Dedifferentiated amniotic fluid mesenchymal stem cell (primary cell): ENCODE measurements around the gene ADARB1.

ENCODE experiments used
- DNase-seq: peaks from one replicate; pipeline ENCODE4 v3.0.0-alpha.2; 2016; ENCODE audit errors: extremely low spot score

Gene ADARB1

DNA sequence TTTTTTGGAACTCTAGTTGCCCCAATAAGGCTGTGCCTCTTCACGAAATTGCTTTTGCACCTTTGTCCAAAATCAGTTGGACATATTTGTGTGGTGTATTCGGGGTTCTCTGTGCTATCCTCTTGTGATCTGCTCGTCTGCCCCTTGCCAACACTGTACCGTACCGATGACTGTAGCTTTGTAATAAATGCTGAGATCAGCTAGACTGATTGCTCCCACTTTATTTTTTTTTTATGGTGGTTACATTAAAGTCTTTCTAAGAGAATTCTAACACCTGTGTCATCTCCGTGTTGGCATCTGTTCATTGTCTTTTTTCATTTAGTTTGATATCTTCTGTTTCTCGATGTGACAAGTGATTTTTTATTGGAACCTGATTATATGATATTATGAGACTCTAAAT is 94.1 kb downstream of the ADARB1 start:
- no peak for DNase-seq

DNA sequence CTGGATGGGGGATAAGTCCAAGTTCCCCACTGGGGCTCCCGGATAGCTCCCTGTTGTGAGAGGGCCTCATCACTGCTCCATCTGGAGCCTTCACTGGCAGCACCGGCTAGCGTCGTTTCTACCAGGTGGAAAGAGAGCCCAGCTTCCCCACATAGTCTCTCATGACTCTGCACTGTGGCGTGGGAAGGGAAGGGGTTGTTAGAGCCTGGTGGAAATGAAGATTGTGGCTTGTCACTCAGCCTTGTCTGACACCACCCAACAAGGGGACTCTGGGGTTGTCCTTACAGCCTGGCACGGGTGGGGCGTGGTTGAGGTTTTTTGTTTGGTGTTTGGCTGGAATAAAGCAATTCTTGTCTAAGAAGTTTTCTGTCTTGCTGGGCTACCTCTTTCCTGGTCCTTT is 94.6 kb downstream of the ADARB1 start:
- no peak for DNase-seq

DNA sequence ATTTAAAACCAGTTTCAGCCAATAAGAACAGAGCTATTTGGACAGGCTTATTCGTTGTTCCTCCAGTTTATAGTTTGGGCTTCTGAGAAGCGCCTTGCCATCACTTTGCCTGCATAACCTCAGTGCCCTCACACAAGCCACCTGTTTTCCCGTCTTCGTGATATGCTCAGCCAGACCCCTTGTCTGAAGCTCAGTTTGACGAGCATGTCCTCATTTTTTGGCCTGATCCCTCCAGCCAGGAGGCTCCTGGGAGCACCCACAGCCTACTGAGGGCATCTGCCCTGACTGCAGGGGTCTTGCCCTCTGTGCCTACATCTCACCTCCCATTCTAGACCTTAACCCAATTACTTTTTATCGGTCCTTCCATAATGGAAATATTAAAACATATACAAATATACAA is 95.3 kb downstream of the ADARB1 start:
- DNase-seq = no peak

DNA sequence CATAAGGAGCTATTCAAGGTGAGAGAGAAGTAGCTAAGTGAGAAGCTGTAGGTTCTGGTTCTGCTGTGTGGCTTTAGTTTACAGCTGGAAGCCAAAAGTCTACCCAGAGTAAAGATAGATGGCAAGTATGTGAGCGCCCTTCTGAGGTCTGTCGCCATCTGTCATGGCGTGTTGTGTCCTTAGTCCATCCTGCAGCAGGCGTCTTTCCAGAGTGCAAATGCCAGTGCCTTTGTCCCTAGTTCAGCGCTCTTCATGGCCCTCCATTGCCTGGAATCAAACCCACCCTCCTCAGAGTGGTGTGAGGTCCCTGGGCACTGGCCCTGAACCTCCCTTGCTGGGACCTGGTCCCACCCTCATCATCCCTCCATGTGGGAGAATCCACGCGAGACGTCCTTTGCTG is 96.6 kb downstream of the ADARB1 start:
- no peak for DNase-seq

DNA sequence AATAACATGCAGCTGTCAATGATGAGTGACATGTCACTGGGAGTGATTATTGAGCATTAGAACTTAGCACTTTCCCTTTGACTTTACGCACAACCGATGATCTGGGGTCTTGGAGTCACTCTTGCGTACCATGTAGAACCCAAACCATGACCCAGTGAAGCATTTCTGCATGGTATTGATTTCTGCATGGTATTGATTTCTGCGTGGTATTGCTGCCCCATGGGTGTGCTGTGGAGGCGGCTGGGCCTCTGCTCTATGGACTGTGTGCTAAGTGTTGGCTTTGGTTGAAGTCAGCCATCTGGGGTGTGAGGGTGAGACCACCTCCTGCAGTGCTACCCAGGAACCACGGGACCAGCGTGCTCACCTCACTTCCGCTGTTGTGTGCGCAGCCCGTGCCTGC is 98.0 kb downstream of the ADARB1 start:
- DNase-seq = no peak

DNA sequence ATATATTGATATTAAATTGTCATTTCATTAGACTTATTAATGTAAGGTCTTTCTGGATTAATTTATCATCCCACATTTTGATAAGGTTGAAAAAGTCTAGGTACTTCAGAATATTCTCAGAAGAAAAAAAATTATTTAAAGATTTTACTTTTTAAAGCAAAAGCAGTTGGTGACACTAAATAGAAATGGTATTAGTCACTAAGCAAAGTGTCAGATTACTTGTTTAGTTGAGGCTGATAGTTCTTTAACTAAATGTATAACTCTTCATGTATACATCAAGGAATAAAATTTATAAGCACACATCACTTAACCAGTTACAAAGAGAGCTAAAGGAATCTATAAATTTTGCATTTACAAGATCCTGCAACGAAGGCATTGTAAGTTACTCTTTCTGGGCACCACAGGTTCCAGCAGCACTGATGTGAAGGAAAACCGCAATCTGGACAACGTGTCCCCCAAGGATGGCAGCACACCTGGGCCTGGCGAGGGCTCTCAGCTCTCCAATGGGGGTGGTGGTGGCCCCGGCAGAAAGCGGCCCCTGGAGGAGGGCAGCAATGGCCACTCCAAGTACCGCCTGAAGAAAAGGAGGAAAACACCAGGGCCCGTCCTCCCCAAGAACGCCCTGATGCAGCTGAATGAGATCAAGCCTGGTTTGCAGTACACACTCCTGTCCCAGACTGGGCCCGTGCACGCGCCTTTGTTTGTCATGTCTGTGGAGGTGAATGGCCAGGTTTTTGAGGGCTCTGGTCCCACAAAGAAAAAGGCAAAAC is 101.1 kb downstream of the ADARB1 start:
- DNase-seq = peak; percentile 20

DNA sequence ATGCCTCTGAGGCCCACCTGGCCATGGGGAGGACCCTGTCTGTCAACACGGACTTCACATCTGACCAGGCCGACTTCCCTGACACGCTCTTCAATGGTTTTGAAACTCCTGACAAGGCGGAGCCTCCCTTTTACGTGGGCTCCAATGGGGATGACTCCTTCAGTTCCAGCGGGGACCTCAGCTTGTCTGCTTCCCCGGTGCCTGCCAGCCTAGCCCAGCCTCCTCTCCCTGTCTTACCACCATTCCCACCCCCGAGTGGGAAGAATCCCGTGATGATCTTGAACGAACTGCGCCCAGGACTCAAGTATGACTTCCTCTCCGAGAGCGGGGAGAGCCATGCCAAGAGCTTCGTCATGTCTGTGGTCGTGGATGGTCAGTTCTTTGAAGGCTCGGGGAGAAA is 101.8 kb downstream of the ADARB1 start:
- DNase-seq = no peak

DNA sequence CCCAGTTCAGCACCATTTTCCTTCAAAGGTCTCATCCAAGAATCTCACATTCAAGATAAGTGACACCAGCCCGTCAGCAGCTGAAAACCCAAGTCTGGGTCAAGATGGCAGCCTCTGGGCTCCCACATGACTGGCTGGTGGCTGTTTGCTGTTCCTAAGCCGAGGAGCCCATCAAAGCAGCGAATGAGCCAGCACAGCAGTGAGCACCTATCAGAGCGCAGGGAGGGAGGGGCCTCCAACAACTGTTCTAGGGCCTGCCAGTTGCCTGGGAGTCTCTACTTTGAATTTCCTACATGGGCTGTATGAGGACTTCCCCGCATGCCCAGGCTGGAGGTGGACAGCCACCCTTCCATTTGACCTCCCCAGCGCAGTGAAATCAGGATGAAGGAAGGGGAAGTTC is 102.7 kb downstream of the ADARB1 start:
- DNase-seq = no peak

DNA sequence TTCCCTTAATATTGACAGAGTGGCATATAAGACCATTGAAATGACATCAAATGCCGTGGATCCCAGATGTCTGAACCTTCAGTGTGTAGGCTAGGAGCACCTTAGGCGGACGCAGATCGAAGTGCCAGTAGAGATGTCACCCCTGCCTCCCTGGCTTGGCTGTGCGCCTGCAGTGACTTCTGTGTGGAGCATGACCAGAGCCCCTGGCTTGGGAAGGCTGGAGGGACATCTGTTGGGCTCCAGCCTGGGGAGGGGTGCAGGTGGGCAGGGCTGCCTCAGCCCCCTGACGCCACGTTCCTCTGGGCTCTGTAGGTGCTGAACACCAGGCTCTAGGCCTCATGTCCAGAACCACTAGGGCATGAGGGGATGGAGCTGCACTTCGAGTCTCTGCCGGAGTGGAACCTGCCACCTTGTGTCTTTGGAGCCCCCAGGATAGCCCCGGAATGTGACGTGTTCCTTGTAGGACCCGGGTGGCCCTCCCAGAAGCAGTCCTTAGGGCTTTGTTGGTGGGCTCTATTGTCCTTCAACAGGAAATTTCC is 103.8 kb downstream of the ADARB1 start:
- DNase-seq = no peak

DNA sequence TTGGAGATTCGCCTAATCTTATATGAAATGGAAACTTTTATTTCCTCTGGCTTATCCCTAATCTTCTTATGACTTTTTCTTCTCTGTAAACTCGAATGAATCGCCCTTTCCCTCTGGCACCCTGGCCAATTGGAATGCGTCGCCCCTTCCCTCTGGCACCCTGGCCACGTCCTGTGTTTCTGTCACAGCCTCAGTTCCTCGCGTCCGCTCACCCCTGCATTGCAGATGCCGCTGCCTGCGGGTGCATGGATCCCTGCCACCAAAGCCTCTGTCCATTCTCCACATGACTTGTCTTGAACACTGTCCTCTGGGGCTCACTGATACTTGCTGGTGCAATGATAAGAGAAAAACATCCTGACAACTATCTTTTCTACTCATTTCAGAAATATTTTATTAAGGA is 104.6 kb downstream of the ADARB1 start:
- DNase-seq = no peak

DNA sequence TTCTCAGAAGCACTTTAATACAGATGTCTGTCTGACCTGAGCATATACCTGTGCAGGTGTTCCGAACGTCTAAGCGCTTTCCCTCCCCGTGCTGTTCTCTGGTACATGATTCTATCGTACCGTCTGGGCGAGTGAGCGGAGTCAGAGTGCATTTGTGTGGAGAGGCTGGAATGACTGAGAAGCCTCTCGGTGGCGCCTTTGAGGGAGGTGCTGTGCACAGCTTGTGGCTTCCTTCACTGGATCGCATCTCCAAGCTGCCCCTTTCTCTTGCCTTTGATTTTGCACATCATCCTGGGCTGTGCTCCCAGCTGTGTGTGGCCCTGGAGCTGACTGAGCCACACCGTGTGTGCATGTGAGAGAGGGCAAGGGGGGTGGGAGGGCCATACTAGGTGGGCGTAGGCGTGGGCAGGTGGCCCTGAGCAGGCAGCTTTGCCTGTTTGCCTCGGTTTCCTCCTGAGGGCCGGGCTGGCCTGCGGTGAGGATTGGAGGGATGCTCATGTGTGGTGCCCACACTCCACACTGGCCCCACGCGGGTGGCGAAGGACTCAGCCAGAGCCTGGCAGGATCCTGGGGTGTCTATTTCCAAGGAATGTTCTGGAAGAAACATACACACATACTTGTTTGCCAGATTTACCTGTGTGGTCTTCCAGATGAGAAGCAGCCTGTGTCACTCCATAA is 105.3 kb downstream of the ADARB1 start:
- DNase-seq = no peak

DNA sequence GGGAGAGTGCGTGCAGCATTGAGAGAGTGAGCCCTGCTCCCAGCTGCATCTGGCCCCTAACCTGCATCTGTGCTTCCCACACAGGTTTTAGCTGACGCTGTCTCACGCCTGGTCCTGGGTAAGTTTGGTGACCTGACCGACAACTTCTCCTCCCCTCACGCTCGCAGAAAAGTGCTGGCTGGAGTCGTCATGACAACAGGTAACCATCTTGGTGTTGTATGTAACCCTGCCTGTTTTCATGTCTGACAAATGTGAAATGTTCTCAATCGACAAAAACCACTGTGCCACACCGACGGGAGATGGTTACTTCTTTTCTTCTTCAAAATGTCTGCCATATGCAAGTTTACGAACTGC is 105.8 kb downstream of the ADARB1 start:
- DNase-seq = no peak

DNA sequence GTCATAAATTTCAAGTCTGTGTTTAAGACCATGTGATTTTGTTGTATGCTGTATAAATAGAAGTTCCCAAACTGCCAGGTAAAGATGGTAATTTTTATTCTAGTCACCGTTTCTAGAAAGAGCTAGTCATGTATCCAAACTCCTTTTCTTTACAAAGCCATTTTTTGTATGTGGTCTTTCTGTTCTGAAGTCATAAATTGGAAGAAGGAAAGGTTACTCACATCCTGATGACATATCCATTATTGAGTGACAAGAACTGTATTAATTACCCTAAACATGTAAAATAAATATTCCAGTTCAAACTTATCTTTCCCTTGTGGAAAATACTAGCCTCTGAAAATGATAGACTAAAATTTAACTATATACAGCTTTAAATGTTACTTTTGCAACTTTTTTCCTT is 108.6 kb downstream of the ADARB1 start:
- no peak for DNase-seq

DNA sequence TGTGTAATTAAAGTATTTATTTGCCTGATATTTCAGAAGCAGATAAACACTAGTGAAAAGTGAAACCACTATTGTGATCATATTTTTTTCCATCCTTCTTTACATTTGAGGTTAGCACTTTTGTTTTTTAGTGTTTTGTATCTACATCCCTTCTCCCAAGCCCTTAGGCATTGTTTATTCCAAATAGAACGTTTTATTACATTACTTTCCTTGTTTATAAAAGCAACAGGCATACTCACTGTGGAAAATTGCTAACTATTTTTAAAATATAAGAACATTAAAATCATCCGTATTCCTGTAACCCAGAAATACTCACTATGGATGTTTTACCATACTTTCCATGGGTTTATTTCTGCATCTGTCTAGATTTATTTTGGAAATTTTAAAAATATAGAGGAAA is 109.5 kb downstream of the ADARB1 start:
- DNase-seq = no peak

DNA sequence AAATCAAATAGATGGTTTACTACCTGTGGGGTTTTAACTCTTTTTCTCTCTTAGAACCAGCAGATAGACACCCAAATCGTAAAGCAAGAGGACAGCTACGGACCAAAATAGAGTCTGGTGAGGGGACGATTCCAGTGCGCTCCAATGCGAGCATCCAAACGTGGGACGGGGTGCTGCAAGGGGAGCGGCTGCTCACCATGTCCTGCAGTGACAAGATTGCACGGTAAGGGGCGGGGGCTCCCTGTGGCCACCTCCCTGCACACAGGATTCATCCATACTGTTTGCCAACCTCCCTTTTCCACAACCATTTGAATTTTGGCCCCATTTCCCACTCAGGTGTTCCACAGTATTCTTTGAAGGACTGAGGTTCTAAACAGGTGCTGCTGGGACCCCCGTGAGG is 110.5 kb downstream of the ADARB1 start:
- no peak for DNase-seq

DNA sequence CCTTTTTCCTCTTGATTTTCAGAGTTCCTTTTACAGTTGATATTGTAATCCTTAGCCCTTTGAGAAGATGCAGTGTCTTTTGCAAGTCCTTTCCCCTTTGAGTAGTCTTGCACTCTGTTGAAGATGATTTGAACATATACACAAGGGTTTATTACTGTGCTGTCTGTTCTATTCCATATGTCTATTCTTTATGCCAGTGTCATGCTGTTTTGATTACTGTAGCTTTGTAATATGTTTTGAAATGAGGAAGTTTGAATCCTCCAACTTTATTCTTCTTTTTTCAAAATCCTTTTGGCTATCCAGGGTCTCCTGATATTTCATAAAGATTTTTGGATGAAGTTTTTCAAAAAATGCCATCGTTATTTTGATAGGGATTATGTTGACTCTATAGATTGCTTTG is 112.3 kb downstream of the ADARB1 start:
- DNase-seq = no peak

DNA sequence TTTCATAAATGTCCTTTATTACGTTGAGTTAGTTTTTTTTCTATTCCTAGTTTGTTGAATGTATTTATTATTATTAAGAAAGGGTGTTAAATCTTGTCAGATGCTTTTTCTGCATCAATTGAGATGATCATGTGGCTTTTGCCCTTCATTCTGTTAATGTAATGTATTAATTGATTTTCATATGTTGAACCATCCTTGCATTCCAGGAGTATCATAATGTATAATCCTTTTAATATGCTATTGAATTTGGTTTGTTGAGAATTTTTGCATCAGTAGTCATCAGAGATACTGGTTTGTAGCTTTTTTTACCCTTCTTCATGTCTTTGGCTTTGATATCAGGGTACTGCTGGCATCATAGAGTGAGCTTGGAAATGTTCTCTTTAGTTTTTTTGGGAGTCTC is 113.3 kb downstream of the ADARB1 start:
- DNase-seq = peak; percentile 16

DNA sequence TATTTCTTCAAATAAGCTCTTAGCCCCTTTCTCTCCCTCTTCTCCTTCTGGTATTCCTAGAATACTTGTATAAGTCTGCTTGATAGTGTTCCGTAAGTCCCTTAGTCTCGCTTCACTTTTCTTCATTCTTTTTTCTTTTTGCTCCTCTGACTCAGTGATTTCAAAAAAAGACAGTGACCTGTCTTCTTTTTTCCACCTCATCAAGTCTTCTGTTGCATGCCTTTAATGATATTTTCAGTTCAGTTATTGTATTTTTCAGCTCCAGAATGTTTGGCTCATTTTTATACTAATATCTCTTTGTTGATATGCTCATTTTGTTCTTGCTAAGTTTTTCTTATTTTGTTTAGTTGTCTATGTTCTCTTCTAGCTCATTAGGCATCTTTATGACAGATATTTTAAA is 115.6 kb downstream of the ADARB1 start:
- no peak for DNase-seq

DNA sequence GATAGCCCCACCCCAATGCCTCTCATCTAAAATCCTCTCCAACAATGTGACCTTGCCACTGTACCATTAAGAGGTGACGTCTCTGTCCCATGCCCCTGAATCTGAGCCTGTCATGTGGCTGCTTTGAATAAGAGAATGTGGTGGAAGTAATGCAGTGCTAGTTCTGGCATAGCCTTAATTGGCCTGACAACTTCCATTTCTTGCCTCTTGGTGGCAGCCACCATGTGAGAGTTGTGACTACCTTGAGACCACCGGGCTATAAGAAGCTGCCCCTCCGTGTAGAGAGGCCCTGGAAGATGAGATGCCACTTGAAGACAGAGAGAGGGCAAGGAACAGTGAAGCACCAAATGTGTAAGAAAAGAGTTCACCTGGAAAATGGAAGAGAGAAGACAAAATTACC is 118.0 kb downstream of the ADARB1 start:
- DNase-seq = no peak

DNA sequence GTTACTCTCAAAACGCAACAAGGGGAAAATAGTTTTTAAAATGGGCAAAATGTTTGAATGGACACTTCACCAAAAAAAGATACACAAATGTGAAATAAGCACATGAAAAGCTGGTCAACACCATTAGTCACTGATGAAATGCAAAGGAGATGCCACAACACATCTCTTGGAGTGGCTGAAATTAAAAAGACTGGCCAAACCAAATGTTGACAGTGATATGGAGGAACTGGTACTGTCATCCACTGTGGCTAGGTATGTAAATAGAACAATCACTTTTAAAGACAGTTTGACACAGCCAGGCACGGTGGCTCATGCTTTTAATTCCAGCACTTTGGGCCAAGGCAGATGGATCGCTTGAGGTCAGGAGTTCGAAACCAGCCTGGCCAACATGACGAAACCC is 122.2 kb downstream of the ADARB1 start:
- no peak for DNase-seq

DNA sequence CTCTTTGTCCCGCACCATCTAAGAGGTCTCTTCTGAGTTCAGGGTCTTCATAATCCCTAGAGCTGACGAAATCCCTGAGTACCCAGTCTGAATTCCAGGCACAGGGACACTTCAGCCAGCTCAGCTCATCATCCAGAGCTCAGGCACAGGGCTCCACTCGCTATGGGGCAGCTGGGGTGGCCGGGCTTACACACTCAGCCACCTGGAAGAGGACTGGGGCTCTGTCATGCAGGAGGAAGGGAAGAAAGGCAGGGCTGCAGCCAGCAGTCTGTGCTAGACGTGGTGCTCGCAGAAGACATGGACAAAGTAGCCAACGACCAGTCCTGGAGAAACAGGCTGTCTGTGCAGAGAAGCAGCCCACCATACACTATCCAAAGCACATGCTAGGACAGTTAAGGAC is 124.8 kb downstream of the ADARB1 start:
- DNase-seq = no peak

DNA sequence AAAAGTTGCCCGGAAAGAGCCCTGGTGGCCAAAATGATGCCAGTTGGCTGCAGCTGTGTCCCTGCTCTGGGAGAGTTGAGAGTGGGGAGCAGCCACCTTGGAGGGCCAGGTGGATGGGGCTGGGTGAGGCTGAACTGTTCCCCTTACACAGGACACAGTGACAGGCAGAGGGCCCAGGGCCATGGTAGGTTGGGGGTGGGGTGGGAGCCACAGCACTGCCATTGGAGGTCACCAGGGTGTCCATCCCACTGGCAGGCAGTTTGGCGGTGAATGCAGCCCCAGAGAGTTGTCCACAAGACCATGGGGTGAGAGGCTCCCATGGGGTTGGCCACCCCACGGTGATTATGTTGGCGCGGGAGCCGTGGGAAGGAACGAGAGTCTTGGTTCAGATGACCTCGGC is 125.7 kb downstream of the ADARB1 start:
- DNase-seq = no peak

DNA sequence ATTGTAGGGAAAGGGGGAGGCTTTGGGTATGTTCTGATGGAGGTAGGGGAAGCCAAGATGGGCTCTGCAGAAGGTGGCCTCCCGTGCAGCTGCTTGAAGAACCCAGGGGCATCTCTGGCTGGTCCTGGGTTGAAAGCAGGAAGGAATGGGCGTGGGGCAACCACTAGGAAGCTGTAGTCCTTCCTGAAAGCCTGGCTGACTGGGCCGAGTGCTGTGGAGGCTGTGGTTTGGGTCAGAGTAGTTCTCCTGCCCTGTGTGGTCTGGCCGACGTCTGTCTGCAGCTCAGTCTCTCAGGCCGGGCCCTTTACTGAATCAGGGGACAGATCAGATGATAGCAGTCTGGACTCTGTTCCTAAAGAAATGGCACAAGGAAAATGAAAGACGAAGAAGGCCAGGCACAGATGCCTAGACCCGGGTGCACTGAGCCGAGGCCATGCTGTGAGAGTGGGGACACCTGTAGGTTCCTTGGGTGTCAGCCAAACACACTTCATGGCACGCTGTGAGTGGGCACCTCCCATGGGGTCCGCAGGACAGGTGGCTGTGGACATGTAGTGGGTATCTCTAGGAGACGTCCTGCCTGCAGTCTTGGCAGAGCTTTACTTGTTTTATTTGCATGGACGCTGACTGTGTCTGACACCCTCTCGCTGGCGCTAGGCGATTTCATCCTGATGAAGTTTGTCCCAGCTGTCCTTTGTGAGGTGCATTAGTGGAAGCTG is 126.4 kb downstream of the ADARB1 start:
- no peak for DNase-seq
